HepG2 (cell line): ENCODE results near the gene THAP5. TPM values are rescaled to one million over a fixed set of nuclear protein-coding genes. Genes with fewer than 3 reads are reported as not detected.

Experiments used
- AGO2 ChIP-seq: fragments of 200-400 bp; formaldehyde crosslinking; optimal IDR thresholded peaks from 2 replicates; pipeline ENCODE3; 2017; ENCODE audit warnings: mild to moderate bottlenecking, low read depth, low read length, moderate library complexity
- IKZF1 ChIP-seq: fragments of 450-650 bp; IDR thresholded peaks from 2 replicates; pipeline ENCODE4 v1.7.1; 2016
- IRX3 ChIP-seq: sonication (generic); formaldehyde crosslinking; IDR thresholded peaks from 2 replicates; pipeline ENCODE4 v1.8.1; 2023; ENCODE audit warnings: mild to moderate bottlenecking, low read depth, missing genetic modification reagents, borderline replicate concordance
- MEIS2 ChIP-seq: sonication (generic); formaldehyde crosslinking; IDR thresholded peaks from 2 replicates; pipeline ENCODE4 v1.9.0; 2021; ENCODE audit warnings: mild to moderate bottlenecking, missing genetic modification reagents
- NKX3-1 ChIP-seq: sonication (generic); formaldehyde crosslinking; IDR thresholded peaks from 2 replicates; pipeline ENCODE4 v1.5.0; 2020; ENCODE audit warnings: missing genetic modification reagents
- SALL1 ChIP-seq: sonication (generic); formaldehyde crosslinking; IDR thresholded peaks from 2 replicates; pipeline ENCODE4 v1.8.0; 2022; ENCODE audit warnings: mild to moderate bottlenecking, missing genetic modification reagents
- SNAPC2 ChIP-seq: sonication (generic); formaldehyde crosslinking; IDR thresholded peaks from 2 replicates; pipeline ENCODE4 v1.8.1; 2022; ENCODE audit warnings: mild to moderate bottlenecking, missing genetic modification reagents
- SYNCRIP ChIP-seq: fragments of 200-400 bp; formaldehyde crosslinking; IDR thresholded peaks from 2 replicates; pipeline ENCODE4 v1.6.1; 2018; ENCODE audit warnings: mild to moderate bottlenecking, low read depth, low read length; ENCODE audit not compliant: insufficient read depth
- ZBTB20 ChIP-seq: sonication (generic); formaldehyde crosslinking; IDR thresholded peaks from 2 replicates; pipeline ENCODE4 v1.8.1; 2023; ENCODE audit warnings: missing genetic modification reagents, low read depth, mild to moderate bottlenecking, borderline replicate concordance
- ZFP82 ChIP-seq: sonication (generic); formaldehyde crosslinking; IDR thresholded peaks from 2 replicates; pipeline ENCODE4 v1.5.1; 2020; ENCODE audit warnings: mild to moderate bottlenecking, missing genetic modification reagents, borderline replicate concordance
- ZNF232 ChIP-seq: sonication (generic); formaldehyde crosslinking; IDR thresholded peaks from 2 replicates; pipeline ENCODE4 v1.4.0; 2020; ENCODE audit warnings: missing genetic modification reagents, borderline replicate concordance
- ZNF234 ChIP-seq: sonication (generic); formaldehyde crosslinking; conservative IDR thresholded peaks from 2 replicates; pipeline ENCODE4 v1.5.1; 2020; ENCODE audit warnings: mild to moderate bottlenecking, missing genetic modification reagents
- ZNF432 ChIP-seq: sonication (generic); formaldehyde crosslinking; IDR thresholded peaks from 2 replicates; pipeline ENCODE4 v1.5.0; 2020; ENCODE audit warnings: missing genetic modification reagents, mild to moderate bottlenecking, borderline replicate concordance
- ZNF777 ChIP-seq: sonication (generic); formaldehyde crosslinking; IDR thresholded peaks from 2 replicates; pipeline ENCODE4 v1.4.0; 2020; ENCODE audit warnings: missing genetic modification reagents
- ZNF780A ChIP-seq: sonication (generic); formaldehyde crosslinking; IDR thresholded peaks from 2 replicates; pipeline ENCODE4 v1.8.0; 2022; ENCODE audit warnings: mild to moderate bottlenecking, missing genetic modification reagents, moderate library complexity
- ZNF788 ChIP-seq: sonication (generic); formaldehyde crosslinking; IDR thresholded peaks from 2 replicates; pipeline ENCODE4 v1.5.0; 2020; ENCODE audit warnings: mild to moderate bottlenecking, missing genetic modification reagents, borderline replicate concordance
- ZNF883 ChIP-seq: sonication (generic); formaldehyde crosslinking; IDR thresholded peaks from 2 replicates; pipeline ENCODE4 v1.5.1; 2020; ENCODE audit warnings: mild to moderate bottlenecking, missing genetic modification reagents; ENCODE audit errors: not compliant biosample characterization
- ZSCAN21 ChIP-seq: sonication (generic); formaldehyde crosslinking; IDR thresholded peaks from 2 replicates; pipeline ENCODE4 v1.8.0; 2022; ENCODE audit warnings: mild to moderate bottlenecking, missing genetic modification reagents, moderate library complexity, borderline replicate concordance
- polyA plus RNA-seq, 8 experiments: library from polyadenylated mRNA; depleted of rRNA in 3 of 8; stranded (reverse) in 7 of 8; unstranded in 1 of 8; fragments of >200 nt; fragmentation: Illumina TruSeq in 4 of 8; extraction: Trizol in 4 of 8; gene quantifications; 2 replicates each; pipeline versions ENCODE4 v1.2.1 to v1.2.3, GENCODE V29; 2011 to 2016; ENCODE audit warnings: low read depth in 4 of 8, missing spikeins in 1 of 8, mixed read lengths in 1 of 8; ENCODE audit not compliant: insufficient read depth in 1 of 8
- total RNA-seq, 5 experiments: library from RNA; depleted of rRNA; stranded (reverse); fragments of >200 nt; fragmentation: Illumina TruSeq; extraction: Trizol; gene quantifications; 2 replicates each; pipeline ENCODE4 v1.2.3, GENCODE V29; 2016; ENCODE audit warnings: low read depth in 1 of 5
- TF ChIP-seq, protein P1 (sequence below), 2 experiments: IDR thresholded peaks; 2 replicates each; pipeline ENCODE4 v1.6.1; 2011 to 2012; ENCODE audit warnings: low read length in 2 of 2, borderline replicate concordance in 1 of 2, low read depth in 1 of 2, mild to moderate bottlenecking in 1 of 2, moderate library complexity in 1 of 2
- TF ChIP-seq, protein P2 (sequence below): sonication (generic); formaldehyde crosslinking; IDR thresholded peaks from 2 replicates; pipeline ENCODE4 v1.8.0; 2023; ENCODE audit warnings: mild to moderate bottlenecking, missing genetic modification reagents
- TF ChIP-seq, protein P3 (sequence below): sonication (generic); formaldehyde crosslinking; IDR thresholded peaks from 2 replicates; pipeline ENCODE4 v1.4.0; 2020; ENCODE audit warnings: mild to moderate bottlenecking, missing genetic modification reagents, borderline replicate concordance
- TF ChIP-seq, protein P4 (sequence below): sonication (generic); formaldehyde crosslinking; IDR thresholded peaks from 2 replicates; pipeline ENCODE4 v1.8.1; 2023; ENCODE audit warnings: missing genetic modification reagents, mild to moderate bottlenecking, borderline replicate concordance

THAP5 gene
- total and polyA plus RNA-seq, 2 of the 13 experiments (the other 11 are each of a cell fraction or from before 2014, with no cell fraction given) = 3.6 to 11.8 TPM

DNA sequence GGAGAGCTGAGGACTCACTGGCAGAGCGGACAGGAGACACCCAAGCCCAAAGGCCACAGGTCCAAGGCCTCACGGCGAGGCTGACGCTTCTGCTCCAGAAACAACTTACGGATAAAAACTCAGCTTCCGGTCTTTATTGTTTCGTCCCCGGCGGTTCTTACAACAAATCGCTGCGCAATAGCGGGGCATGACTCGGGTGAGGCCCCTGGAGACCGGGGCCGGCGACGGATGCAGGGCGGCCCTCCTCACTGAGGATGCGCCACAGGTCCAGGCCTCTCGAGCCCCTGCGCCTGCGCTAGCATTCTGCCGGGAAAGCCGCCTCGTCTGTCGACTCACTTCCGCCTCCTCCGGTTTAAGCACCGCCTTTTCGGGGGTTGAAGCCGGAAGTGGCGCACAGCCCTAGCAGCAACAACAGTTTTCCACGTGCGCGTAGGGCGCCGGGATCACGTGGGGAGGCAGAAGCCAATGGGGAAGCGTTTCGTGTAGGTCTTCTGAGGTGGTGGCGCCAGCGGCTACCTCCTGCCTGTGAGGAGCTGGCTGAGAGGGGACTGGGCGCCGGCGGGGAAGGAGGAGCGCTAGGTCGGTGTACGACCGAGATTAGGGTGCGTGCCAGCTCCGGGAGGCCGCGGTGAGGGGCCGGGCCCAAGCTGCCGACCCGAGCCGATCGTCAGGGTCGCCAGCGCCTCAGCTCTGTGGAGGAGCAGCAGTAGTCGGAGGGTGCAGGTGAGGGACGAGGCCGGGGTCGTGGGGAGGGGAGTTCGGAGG, at the start of gene THAP5, which contains the start of gene DNAJB9 (continued):
- TF ChIP-seq ZFP82 (peak; percentile 94; the same call in 1 of the 2 replicates), ZNF234 (no peak), AGO2 (no peak), ZNF432 (CRISPR knock-in tag) (no peak), ZNF788 (CRISPR knock-in tag) (peak; percentile 87; the same call in 1 of the 2 replicates), ZNF883 (CRISPR knock-in tag) (peak; percentile 89), ZNF777 (CRISPR knock-in tag) (no peak; the same call in 1 of the 2 replicates), ZNF780A (CRISPR knock-in tag) (peak; percentile 94), NKX3-1 (no peak; the same call in 1 of the 2 replicates), IKZF1 (no peak), SYNCRIP (no peak), MEIS2 (CRISPR knock-in tag) (peak; percentile 81), SALL1 (CRISPR knock-in tag) (peak; percentile 86), ZSCAN21 (CRISPR knock-in tag) (peak; percentile 85; the same call in 1 of the 2 replicates), ZBTB20 (CRISPR knock-in tag) (peak; percentile 76), ZNF232 (CRISPR knock-in tag) (peak; percentile 85), IRX3 (CRISPR knock-in tag) (0 out of 2 replicates have a peak, but pooled peaks have one; percentile 17), SNAPC2 (CRISPR knock-in tag) (peak; percentile 32; the same call in 1 of the 2 replicates)
- TF ChIP-seq, protein P1, sequence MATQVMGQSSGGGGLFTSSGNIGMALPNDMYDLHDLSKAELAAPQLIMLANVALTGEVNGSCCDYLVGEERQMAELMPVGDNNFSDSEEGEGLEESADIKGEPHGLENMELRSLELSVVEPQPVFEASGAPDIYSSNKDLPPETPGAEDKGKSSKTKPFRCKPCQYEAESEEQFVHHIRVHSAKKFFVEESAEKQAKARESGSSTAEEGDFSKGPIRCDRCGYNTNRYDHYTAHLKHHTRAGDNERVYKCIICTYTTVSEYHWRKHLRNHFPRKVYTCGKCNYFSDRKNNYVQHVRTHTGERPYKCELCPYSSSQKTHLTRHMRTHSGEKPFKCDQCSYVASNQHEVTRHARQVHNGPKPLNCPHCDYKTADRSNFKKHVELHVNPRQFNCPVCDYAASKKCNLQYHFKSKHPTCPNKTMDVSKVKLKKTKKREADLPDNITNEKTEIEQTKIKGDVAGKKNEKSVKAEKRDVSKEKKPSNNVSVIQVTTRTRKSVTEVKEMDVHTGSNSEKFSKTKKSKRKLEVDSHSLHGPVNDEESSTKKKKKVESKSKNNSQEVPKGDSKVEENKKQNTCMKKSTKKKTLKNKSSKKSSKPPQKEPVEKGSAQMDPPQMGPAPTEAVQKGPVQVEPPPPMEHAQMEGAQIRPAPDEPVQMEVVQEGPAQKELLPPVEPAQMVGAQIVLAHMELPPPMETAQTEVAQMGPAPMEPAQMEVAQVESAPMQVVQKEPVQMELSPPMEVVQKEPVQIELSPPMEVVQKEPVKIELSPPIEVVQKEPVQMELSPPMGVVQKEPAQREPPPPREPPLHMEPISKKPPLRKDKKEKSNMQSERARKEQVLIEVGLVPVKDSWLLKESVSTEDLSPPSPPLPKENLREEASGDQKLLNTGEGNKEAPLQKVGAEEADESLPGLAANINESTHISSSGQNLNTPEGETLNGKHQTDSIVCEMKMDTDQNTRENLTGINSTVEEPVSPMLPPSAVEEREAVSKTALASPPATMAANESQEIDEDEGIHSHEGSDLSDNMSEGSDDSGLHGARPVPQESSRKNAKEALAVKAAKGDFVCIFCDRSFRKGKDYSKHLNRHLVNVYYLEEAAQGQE (IDR thresholded peaks at IDR 0.05; ENCODE audit: borderline replicate concordance in 1 of 2, low read depth in 1 of 2, low read length in 2 of 2) = peak in 1 of 2 experiments; percentile 40; a peak in 1 of 4 replicates
- TF ChIP-seq, protein P2, sequence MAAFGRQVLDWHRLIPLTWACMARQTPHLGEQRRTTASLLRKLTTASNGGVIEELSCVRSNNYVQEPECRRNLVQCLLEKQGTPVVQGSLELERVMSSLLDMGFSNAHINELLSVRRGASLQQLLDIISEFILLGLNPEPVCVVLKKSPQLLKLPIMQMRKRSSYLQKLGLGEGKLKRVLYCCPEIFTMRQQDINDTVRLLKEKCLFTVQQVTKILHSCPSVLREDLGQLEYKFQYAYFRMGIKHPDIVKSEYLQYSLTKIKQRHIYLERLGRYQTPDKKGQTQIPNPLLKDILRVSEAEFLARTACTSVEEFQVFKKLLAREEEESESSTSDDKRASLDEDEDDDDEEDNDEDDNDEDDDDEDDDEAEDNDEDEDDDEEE (CRISPR knock-in tag) = peak; percentile 90; the same call in 1 of the 2 replicates
- TF ChIP-seq, protein P3, sequence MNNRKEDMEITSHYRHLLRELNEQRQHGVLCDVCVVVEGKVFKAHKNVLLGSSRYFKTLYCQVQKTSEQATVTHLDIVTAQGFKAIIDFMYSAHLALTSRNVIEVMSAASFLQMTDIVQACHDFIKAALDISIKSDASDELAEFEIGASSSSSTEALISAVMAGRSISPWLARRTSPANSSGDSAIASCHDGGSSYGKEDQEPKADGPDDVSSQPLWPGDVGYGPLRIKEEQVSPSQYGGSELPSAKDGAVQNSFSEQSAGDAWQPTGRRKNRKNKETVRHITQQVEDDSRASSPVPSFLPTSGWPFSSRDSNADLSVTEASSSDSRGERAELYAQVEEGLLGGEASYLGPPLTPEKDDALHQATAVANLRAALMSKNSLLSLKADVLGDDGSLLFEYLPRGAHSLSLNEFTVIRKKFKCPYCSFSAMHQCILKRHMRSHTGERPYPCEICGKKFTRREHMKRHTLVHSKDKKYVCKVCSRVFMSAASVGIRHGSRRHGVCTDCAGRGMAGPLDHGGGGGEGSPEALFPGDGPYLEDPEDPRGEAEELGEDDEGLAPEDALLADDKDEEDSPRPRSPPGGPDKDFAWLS = peak; percentile 75; the same call in 1 of the 2 replicates
- TF ChIP-seq, protein P4, sequence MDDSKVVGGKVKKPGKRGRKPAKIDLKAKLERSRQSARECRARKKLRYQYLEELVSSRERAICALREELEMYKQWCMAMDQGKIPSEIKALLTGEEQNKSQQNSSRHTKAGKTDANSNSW (CRISPR knock-in tag) = no peak; the same call in 1 of the 2 replicates
